Ishikawa (cell line): ENCODE results near the gene HYAL1.
"Not testable (repeated sequence)": the region's sequence is repeated elsewhere in the genome, so short reads cannot be mapped to it uniquely, and the experiment has no call there.

Experiments
- CEBPB ChIP-seq: IDR thresholded peaks from 2 replicates; pipeline ENCODE4 v1.6.1; 2012
- CREB1 ChIP-seq: IDR thresholded peaks from 2 replicates; pipeline ENCODE4 v1.6.1; 2012; ENCODE audit warnings: low read depth
- EGR1 ChIP-seq: IDR thresholded peaks from 2 replicates; pipeline ENCODE4 v1.6.1; 2012
- EP300 ChIP-seq: IDR thresholded peaks from 2 replicates; pipeline ENCODE4 v1.6.1; 2012; ENCODE audit warnings: borderline replicate concordance
- NFIC ChIP-seq: IDR thresholded peaks from 2 replicates; pipeline ENCODE4 v1.6.1; 2012
- RAD21 ChIP-seq: IDR thresholded peaks from 2 replicates; pipeline ENCODE4 v1.6.1; 2012; ENCODE audit warnings: low read depth
- REST ChIP-seq: IDR thresholded peaks from 2 replicates; pipeline ENCODE4 v1.6.1; 2012; ENCODE audit warnings: low read depth, mild to moderate bottlenecking
- TAF1 ChIP-seq: IDR thresholded peaks from 2 replicates; pipeline ENCODE4 v1.6.1; 2012; ENCODE audit warnings: low read depth, mild to moderate bottlenecking
- TCF12 ChIP-seq: IDR thresholded peaks from 2 replicates; pipeline ENCODE4 v1.6.1; 2012; ENCODE audit warnings: low read depth
- TEAD4 ChIP-seq: IDR thresholded peaks from 2 replicates; pipeline ENCODE4 v1.6.1; 2012
- YY1 ChIP-seq: IDR thresholded peaks from 2 replicates; pipeline ENCODE4 v1.6.1; 2012; ENCODE audit warnings: low read depth
- ZBTB7A ChIP-seq: IDR thresholded peaks from 2 replicates; pipeline ENCODE4 v1.6.1; 2012; ENCODE audit warnings: low read depth
- TF ChIP-seq, protein P1 (sequence below): IDR thresholded peaks from 2 replicates; pipeline ENCODE4 v1.6.1; 2012

DNA sequence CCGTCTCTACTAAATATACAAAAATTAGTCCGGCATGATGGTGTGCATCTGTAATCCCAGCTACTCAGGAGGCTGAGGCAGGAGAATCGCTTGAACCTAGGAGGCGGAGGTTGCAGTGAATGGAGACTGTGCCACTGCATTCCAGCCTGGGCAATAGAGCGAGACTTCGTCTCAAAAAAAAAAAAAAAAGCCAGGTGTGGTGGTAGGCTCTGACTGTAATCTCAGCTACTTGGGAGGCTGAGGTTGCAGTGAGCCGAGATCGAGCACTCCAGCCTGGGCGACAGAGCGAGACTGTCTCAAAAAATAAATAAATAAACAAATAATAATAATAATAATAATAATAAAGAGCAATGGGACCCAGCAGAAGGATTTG lies 30.9 kb downstream of the HYAL1 start:
- not testable (repeated sequence) for TF ChIP-seq TAF1, EP300, YY1, RAD21, TCF12, CREB1, EGR1, ZBTB7A, CEBPB, REST, NFIC
- peak; percentile 69 for TF ChIP-seq TEAD4
- TF ChIP-seq, protein P1, sequence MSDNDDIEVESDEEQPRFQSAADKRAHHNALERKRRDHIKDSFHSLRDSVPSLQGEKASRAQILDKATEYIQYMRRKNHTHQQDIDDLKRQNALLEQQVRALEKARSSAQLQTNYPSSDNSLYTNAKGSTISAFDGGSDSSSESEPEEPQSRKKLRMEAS = not testable (repeated sequence)
